ENCODE data around the gene SPN.

DNA sequence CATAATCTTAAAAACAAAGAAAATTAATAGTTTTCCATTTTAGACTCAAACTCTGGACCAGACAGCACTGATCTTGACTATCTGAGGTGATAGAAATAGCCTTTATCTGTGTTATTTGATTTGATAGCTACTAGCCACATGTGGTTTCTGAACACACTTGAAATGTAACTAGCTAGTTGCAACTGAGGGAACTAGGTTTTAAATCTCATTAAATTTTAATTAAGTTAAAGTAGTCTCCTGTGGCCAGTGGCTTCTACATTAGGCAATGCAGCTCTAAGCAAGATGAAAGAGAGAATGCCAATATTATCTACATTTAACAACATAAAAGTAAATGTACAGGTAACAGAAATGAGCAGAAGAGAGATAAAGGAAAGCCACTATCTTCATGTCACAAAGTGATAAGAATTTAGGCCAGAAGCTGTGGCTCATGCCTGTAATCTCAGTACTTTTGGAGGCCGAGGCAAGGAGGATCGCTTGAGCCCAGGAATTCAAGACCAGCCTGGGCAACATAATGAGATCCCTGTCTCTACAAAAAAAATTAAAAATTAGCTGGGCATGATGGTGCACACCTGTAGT is 11.2 kb upstream of the SPN start:
- TF ChIP-seq CTCF (IDR thresholded peaks at IDR 0.05; ENCODE audit: borderline replicate concordance, extremely low read depth, low read length, poor library complexity, severe bottlenecking) = no peak
- TF ChIP-seq EZH2 (IDR thresholded peaks at IDR 0.05; ENCODE audit: borderline replicate concordance, low read depth, low read length, severe bottlenecking) = no peak

All from DND-41 (cell line).